ENCODE results near the gene DDX24.
A peak's percentile ranks its signal among the peaks of the same experiment; 100 is the strongest.

The DDX24 gene

DNA sequence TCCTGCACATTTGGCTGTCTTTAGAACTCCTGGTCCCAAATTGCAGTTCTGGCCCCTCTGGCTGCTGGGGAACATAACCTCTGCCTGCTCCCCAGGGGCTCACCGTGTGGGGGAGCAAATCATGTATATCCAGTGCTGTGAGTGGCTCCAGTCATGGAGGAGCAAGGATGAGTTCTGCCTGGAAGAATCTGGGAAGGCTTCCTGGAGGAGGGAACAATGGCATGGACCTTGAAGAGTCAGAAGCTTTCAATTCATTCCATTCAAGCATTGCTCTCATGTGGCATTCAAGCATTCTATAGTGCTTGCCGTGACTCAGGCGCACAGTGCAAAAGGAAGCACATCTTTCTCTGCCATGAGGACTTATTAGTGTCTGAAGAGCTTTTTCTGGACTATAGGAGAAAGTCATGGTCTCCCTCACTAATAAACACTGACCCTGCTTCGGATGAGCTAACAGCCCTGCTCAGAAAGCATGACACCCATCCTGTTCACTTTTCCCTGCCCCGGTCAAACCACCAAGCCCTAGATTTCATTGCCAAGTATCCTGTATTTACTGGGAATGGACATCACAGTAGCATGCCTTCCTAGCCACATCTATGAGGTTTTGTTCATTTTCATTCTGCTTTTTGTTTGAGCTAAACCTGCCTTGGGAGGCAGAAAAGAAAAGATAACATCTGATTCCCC, 33.0 kb upstream of the DDX24 start:
- DNase-seq (ENCODE audit: low spot score), result no peak

DNA sequence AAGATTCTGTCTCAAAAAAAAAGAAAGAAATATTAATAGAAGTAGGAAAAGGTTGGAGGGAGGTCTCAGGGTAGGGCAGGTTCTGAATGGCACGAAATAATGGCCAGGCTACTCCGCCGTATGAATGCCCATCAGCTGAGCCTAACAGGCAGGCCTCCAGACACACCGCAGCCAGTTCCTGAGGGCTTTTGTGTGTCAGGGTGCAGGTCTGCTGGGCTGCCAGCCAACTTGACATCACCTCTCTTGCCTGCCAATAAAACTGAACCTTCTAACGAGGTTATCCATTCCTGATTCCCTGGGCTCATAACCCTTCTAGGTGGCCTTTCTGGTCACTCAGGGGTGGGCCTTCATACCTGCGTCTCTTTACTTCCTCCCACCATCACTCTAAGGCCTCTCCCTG, 32.5 kb upstream of the DDX24 start:
- DNase-seq (ENCODE audit: low spot score), result peak; percentile 28

DNA sequence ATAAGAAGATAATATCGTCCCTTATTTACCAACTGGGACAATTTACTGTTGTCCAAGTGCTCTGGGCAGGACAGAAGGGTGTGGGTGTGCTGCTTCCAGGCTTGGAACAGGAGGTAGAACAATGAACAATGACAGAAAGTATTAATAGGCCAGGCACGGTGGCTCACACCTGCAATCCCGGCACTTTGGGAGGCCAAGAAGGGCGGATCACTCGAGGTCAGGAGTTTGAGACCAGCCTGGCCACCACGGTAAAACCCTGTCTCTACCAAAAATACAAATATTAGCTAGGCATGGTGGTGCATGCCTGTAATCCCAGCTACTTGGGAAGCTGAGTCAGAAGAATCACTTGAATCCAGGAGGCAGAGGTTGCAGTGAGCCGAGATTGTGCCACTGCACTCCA, 32.1 kb upstream of the DDX24 start:
- no peak for DNase-seq (ENCODE audit: low spot score)

DNA sequence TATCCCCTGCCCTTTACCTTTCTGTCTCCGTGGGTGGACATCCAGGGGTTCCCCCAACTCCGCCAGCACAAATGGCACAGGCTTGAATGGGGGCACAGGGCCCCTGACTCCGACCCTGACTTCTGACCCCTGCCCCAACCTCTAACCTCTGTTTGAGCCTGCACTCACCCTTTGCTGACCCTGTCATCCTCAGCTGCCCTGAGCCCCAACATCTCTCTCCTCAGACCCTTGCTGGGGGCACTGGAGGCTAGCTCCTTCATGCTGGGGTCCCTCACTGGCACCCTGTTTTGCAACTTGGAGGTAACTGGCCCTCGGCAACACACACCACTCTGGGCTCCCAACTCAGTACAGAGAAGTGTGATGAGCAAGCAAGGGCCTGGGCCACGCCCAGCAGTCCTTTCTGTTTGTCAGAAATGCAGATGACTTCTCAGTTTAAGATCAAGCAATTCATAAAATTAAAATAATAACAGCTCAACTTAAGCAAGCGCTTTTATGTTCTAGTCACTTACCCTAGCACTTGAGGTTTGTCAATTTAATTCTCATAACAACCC, 31.6 kb upstream of the DDX24 start:
- DNase-seq (ENCODE audit: low spot score), result no peak

DNA sequence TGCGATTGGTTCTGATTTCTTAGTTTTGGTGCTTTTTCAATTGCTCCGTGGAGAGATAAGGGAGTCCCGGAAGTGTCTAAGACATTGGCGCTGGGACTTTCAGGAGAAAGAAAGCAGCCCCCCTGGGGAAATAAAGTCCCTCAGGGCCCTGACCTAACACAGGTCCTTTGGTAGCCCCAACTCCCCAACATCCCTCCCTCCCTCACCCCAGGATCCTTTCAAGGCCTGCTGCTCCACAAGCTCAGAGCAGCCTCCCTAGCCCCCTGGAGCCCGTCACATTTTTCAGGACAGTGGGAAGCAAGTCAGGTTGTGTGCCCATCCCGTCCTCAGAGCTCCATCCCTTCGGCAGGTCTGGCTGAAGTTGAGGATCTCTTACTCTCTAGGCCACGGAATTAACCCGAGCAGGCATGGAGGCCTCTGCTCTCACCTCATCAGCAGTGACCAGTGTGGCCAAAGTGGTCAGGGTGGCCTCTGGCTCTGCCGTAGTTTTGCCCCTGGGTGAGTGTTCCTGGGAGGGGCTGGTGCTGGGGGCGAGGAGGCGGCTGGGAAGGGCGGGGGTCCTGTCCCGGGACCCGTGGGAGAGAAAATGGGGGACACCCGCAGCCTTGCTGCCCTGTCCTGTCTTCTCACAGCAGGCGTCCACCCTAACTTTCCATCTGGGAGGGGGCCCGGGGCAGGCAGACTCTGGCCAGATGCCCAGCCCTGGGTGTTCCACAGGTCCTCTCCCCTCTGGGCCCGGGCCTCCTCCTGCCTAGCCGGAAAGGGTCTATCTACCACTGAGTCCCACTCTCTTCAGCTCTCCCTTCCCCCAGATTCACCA, 30.5 kb upstream of the DDX24 start:
- DNase-seq (ENCODE audit: low spot score), result no peak

DNA sequence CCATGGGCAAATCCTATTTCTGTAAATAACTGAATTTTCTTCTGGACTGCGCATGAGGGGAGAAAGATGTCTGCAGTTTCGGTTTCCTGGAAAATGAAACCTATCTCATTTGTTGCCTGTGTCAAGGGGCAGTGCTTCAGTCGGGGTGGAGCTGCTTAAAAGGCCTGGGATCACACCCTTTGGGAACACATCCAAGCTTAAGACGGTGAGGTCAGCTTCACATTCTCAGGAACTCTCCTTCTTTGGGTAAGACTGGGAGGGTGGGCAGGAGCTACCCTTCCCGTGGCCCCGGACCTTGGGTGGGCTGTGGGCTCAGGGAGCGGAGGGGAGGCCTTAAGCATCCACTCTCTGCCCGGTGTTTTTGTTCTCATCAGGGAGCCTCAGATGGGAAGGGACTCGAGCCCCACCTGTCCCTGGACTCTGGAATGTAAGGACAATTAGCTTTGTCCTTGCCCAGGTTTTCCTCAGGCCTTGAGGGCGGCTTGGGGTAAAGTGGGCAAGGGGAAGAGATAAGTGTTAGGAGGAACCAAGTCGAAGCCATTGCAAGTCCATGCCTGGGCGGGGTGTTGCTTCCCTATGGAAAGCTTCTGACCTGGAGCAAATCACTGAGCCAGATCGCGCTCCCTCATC, 29.7 kb upstream of the DDX24 start, which contains the start of gene IFI27:
TSS of gene IFI27 (plus strand) at position 185 of the 630 bp plus-strand sequence.
- no peak for DNase-seq (ENCODE audit: low spot score)

DNA sequence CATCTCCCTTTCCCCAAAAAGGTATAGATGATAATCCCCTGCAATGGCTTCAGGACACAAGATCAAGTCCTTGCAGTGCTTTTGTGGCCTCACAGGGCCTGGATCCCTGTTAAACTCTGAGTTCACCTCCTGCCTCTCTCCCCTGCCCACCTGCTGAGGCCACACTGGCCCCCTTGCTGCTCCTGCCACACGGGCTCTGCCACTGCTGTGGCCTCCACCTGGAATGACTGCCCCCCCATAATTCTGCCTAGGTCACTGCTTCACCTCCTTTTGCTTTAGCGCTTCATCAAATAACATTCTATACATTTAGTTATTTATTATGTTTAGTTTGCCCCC, 28.9 kb upstream of the DDX24 start:
- DNase-seq (ENCODE audit: low spot score), result no peak

DNA sequence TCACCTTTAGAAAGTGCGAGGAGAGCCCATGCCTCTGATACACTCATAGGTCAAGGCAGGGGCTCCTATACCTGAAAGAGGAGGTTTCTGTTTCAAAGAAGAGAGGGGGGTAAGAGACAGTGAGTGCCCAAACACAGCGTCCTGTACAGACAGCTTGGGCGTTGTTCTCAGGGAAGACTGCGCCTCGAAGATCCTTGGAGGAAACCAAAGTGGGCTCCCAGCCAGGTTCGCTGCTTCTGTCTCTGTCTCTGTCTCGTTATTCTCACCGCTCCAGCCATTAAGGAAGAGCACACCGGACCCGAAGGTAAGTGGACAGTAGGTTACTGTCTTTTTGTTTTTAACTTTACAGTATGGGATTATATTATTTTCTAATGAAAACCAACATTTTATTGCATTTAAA, 23.7 kb upstream of the DDX24 start:
- no peak for DNase-seq (ENCODE audit: low spot score)

DNA sequence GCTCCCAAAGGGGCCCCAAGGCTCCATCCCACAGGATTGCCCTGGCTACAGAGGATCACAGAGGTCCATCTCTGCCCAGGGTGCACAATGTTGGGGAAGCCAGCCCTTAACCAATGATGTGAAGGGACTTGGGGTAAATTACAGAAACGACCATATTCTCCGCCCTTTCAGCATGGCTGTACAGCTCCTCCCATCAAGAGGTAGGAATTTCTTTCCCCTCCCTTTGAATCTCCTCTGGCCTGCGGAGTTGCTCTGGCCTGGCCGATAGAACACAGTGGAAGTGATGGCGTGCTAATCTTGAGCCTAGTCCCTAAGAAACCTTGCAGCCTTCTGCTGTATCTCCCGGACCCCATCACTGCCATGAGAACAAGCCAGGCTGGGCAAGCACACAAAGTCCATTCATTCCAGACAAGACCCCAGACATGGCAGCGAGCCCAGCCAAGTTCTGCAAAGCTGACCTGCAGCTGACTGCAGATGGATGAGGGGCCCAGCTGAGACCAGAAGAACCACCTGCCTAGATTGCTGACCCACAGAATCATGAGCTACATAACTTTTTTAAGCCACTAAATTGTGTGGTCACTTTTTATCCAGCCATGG, 22.6 kb upstream of the DDX24 start:
- no peak for DNase-seq (ENCODE audit: low spot score)

DNA sequence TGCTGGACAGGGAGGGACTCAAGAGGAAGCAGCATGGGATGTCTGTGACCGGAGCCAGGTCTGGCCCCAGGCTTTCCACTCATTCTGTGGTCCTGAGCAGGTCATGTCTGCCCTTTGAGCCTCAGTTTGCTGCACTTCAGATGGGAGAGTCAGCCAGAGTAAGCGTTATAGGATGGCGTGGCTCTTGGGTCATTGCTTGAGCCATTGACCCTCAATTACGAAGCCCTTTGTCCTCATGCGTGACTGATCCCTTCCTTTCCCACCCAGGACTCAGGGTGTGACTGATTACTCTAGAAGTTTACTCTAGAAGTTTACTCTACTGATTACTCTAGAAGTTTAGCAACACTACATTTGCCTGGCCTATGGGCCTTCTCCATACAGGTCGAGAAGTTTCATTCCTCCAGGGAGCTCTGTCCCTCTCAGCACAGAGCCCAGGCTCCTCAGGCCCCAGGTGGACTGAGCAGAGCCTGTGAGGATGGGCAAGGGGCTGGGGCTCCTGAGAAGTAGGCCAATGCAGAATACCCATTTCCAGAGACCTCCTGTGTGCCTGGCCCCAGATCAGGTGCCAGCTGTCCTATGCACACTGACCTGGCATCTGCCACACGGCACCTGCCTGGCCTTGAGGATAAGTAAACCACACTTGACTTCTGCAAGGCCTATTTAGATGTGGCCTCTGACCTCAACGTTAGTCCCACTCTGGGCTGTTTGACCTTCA, 21.9 kb upstream of the DDX24 start:
- DNase-seq (ENCODE audit: low spot score), result no peak

DNA sequence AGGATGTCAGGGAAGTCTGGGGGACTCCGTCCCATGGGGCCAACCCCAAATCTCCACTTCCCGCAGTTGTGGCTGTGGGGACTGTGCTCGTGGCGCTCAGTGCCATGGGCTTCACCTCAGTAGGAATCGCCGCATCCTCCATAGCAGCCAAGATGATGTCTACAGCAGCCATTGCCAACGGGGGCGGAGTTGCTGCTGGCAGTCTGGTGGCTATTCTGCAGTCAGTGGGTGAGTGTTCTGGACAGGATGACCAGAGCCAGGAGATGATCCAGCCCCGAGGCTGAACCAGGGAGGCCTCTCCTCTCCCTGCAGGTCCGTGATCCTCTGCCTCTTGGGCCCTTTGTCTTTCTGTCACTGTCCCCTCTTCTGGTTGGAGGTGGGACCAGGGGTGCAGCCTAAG, 20.7 kb upstream of the DDX24 start:
- peak; percentile 76 for DNase-seq (ENCODE audit: low spot score)

DNA sequence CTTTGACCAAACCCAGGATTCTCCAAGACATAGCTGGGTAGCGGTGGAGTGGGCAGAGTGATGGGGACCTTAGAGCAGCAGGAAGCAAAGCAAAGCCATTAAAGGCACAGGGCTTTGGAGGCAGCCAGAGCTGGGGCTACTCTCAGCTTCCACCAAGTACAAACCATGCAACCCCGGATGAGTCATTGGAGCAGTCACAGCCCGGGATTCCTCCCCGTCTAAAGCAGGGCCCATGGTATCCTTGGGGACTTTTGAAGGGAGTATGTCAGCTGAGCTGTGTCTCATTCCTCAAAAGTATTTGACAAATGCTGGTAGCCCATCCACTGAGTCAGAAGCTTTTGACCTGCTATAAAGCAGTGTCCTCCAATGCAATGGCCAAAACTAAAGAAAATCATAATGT, 19.8 kb upstream of the DDX24 start:
- no peak for DNase-seq (ENCODE audit: low spot score)

DNA sequence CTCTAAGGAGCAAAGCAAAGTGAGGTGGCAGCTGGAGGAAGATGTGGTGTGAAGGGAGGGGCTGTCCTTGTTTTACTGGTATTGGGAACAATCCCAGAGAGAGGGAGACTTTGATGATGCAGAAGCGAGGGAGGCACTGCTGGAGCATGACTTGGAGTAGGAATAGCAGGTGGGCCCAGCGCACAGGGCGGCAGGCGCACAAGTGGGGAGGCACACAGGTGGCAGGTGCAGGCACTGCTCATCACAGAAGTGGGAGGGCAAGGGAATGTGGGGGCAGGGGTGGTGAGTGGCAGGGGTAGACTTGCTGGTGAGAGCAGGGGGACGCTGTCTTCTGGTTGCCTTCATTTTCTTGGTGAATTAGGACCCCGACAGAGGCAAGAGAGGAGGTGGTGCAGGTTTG, 18.0 kb upstream of the DDX24 start:
- no peak for DNase-seq (ENCODE audit: low spot score)

DNA sequence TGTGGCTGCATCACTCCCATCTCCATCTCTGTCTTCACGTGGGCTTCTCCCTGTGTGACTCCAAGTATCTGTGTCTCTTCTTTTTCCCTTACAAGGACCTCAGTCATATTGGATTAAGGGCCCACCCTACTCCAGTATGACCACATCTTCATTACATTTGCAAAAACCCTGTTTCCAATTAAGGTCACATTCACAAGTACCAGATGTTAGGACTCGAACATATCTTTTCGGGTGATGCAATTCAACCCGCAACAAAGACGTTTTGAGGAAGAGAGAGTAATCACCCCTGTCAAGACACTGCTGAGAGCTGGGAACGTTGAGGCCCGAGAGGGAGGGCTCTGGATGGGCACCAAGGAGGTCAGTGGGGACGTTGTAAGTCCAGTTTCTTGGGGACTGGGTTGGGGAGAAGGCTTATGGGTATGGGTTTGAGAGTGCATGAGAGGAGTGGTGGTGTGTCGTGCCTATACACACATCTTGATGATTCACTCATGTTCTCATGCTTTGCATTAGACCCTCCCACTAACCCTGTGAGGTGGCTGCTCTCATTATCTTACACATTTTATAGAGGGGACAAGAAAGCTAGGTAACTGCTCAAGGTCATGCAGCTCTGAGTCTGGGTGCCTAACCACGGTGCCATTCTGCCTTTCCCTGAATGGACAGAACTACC, 17.5 kb upstream of the DDX24 start:
- no peak for DNase-seq (ENCODE audit: low spot score)

DNA sequence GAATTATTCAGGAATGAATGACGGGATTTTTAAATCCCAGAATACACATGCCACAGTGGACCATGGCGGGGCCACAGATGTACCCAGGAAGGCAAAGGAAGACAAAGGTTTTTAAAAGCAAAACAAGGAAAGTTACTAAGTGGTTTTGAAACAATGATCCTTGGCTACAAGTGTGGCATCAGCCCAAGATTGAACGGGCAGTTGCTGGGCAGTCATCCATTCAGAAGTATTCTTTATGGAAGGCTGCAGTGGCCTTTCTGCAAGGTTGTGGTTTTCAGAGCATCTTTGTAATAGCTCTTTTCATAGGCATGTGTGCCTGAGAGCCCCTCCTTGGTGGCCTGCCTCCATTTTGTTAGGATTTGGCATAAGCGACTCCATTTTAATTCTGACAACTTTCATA, 16.1 kb upstream of the DDX24 start:
- DNase-seq (ENCODE audit: low spot score), result no peak

DNA sequence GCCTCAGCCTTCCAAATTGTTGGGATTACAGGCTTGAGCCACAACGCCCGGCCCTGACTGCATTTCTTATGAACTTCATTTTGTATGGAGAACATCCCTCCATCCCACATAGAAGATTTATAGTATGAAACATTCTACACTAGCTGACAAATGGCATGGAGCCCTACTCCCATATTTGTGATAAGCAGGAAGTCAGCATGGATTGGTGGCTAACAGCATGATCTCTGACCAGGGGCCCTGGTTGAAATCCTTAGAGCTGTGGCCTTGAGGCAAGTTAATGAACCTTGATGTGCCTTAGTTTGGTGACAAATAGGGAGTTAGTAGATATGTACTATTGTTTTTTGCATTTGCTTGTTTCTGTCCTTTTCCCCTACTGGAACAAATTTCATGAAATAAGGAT, 12.4 kb upstream of the DDX24 start:
- DNase-seq (ENCODE audit: low spot score), result no peak

DNA sequence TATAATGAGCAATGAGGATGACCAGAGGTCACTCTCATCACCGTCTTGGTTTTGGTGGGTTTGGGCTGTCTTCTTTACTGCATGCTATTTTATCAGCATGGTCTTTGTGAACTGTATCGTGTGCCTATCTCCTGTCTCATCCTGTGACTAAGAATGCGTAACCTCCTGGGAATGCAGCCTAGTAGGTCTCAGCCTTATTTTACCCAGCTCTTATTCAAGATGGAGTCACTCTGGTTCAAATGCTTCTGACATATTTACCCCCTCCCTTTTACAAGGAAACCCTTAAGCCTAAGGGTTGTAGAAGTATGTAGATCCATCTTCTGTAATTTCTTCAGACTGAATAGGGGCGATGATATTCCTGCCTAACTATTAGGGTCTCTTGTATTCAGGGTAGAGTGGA, 8.5 kb upstream of the DDX24 start:
- DNase-seq (ENCODE audit: low spot score), result no peak

DNA sequence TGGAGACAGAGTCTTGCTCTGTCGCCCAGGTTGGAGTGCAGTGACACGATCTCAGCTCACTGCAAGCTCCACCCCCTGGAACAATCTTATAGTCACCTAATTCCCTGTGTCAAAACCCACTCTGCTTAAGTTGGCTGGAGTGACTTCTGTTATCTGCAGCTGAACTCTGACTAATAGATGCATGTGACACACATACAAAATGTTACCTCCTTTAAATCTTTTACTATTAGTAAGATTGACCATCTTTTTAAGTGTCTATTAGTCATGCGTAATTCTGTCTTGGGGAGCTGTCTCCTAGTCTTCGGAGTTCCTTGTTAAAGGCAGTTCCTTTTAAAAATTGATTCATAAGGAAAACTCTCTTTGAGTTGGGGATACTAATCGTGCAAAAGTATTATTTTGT, 7.5 kb upstream of the DDX24 start:
- DNase-seq (ENCODE audit: low spot score), result no peak

DNA sequence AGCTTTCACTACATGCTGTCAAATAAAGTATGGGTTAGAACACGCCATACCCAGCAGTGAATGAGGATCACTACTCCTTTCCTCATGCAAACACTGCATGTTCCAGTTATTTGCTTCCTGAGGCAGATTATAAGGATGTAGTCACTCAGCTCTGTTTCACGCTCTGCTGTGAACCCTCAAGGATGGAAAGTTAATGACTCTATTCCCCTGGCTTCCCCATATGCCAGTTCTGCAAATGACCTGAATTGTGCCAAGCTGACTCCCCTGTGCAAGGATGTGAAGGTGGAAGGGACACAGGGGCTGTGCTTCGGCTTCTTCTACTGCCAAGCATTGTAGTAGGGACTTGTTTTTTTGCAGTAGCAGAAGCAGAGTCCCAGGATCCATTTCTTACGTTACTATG, 6.9 kb upstream of the DDX24 start:
- DNase-seq (ENCODE audit: low spot score), result no peak

DNA sequence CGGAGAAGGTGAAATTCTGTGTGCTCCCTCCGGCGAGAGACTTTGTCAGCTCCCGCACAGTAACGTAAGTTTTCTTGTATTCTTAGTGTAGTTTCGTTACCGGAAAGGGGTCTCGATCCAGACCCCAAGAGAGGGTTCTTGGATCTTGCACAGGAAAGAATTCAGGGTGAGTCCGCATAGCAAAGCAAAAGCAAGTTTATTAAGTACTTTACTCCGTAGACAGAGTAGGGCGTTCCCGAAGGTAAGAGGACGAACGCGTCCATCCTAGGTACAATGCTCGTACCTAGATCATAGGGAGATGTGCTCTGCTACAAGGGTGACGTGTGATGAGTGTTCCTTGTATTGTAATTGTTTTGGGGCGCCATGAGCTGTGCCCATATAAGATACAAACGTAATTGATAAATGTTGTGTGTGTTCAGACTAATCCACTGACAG, 401 bp upstream of the DDX24 start:
- DNase-seq (ENCODE audit: low spot score), result no peak

DNA sequence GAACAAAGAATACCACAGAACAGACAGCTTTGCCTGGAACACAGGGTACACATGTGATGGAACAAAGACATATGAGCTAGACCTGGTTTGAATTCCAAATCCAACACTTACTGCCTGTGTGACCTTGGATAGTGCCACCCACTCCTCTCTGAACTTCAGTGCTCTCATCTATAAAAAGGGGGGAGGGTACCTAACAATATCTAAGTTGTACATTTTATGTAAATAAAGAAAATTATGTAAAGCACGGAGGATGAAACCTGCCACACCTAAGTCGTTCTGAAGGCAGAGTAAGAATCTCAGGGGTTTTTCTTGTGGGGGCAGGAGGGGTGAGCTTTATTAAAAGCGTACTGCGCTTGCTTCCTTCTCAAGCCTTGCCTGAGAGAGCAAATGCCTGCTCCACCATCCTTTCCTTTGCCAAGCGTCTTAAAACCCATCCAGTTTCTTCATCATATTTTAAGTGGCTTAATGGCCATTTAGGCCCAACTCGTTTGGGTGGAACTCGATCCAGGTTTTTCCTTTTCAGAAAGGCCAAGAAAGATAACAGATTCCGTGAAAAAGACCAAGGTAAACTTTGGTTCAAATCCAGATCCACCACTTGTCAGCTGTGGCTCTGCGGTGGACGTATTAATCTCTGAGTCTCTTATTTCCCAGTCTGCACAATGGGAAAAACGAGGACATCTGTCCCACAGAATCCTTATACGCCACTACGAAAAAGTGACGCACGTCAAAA, 946 bp downstream of the DDX24 start:
- DNase-seq (ENCODE audit: low spot score), result peak; percentile 52
